ENCODE measurements around the gene ALOX5AP. TPM values are rescaled to one million over a fixed set of nuclear protein-coding genes. Genes with fewer than 3 reads are reported as not detected.

ALOX5AP gene
- total and polyA plus RNA-seq, 10 of the 15 experiments (the other 5 are each of a cell fraction or from before 2014, with no cell fraction given): 45.9 to 426 (median 109) TPM

- no peak for TF ChIP-seq RAD21 (IDR thresholded peaks at IDR 0.05; ENCODE audit: insufficient read depth, low read depth, low read length)
Observed at GRCh38 chr13:30705680-30706079, 29.7 kb upstream of the ALOX5AP start (continued).

GRCh38 chr13:30708541-30708940 is 26.8 kb upstream of the ALOX5AP start:
- Histone ChIP-seq H3K27ac (ENCODE audit: control insufficient read depth, insufficient read depth) (no peak overlapping the region), H3K4me3 (no peak overlapping the region), H3K27me3 (replicated peaks in 1 of 2; ENCODE audit: control insufficient read depth in 2 of 2, insufficient read depth in 2 of 2, low read length in 1 of 2) (no peaks in the 10 kb centered on the region), H3K36me3 (ENCODE audit: control insufficient read depth in 2 of 2, insufficient read depth in 2 of 2, low read length in 1 of 2) (no peaks in the 10 kb centered on the region), H4K20me1 (ENCODE audit: control insufficient read depth, insufficient read depth) (no peaks in the 10 kb centered on the region), H3K79me2 (ENCODE audit: control insufficient read depth, insufficient read depth, low read length) (no peaks in the 10 kb centered on the region), H3K4me1 (ENCODE audit: control insufficient read depth, insufficient read depth, low read length) (peaks cover 9% of the 10 kb centered on the region), H3K4me2 (ENCODE audit: control insufficient read depth, insufficient read depth) (no peak overlapping the region), H2AFZ (ENCODE audit: control insufficient read depth, low read depth, low read length) (no peak overlapping the region), H3K9ac (ENCODE audit: control insufficient read depth, insufficient read depth, low read length) (no peak overlapping the region), H3K9me3 (replicated peaks; ENCODE audit: control insufficient read depth, insufficient read depth, low read length) (no peaks in the 10 kb centered on the region)
- intact Hi-C loops (cut with micrococcal nuclease; ENCODE audit: unreplicated experiment): no loop called here
- in situ Hi-C loops (cut with MboI): no loop called here
- FAIRE-seq (no peak), DNase-seq (ENCODE audit: low read depth, low spot score) (no peak), ATAC-seq (no peak)
- no TSS peak for BruUV-seq (replicated peaks)
- RAD21 ChIA-PET (ENCODE audit: unreplicated experiment): interaction anchor here (0.8 to 1.2 kb wide), 3 partner anchors 11 to 38 kb away, joined by 3 to 4 read pairs (median 3); no protein-coding TSS in a partner anchor
- POLR2A ChIA-PET: interaction anchor here (0.5 kb wide), 1 partner anchor 36 kb away, joined by 3 read pairs; no protein-coding TSS in a partner anchor
- SMC1A ChIA-PET (ENCODE audit: uncharacterized antibody, unreplicated experiment): no interaction called here
- CTCF ChIA-PET: interaction anchor here (1.0 to 1.8 kb wide), 4 partner anchors 8 to 87 kb away, joined by 3 to 4 read pairs (median 4); no protein-coding TSS in a partner anchor
- TF ChIP-seq BCL3 (IDR thresholded peaks at IDR 0.05; ENCODE audit: borderline replicate concordance, insufficient read depth, low read depth, low read length, poor library complexity, severe bottlenecking) (no peak), TARDBP (IDR thresholded peaks at IDR 0.05; ENCODE audit: borderline replicate concordance) (no peak), SMAD5 (IDR thresholded peaks at IDR 0.05; ENCODE audit: low read depth) (no peak)
- WGBS (ENCODE audit: insufficient coverage, insufficient replicate concordance, low lambda C conversion rate, missing lambda C conversion rate): 55% methylated on average over 3 of the region's 3 CpGs

- 46% methylated on average over 3 of the region's 3 CpGs for WGBS (ENCODE audit: insufficient coverage, insufficient replicate concordance, low lambda C conversion rate, missing lambda C conversion rate)
- no peak for TF ChIP-seq SREBF2 (IDR thresholded peaks at IDR 0.05; ENCODE audit: low read length)
- TF ChIP-seq LARP7 (IDR thresholded peaks at IDR 0.05): no peak
- TF ChIP-seq ZNF687 (IDR thresholded peaks at IDR 0.05): no peak
- TF ChIP-seq ZZZ3 (IDR thresholded peaks at IDR 0.05; ENCODE audit: control insufficient read depth, insufficient read length, low read depth): no peak
- no peak for TF ChIP-seq SMAD5 (IDR thresholded peaks at IDR 0.05; ENCODE audit: low read depth)
- no peak for TF ChIP-seq IRF5 (IDR thresholded peaks at IDR 0.05; ENCODE audit: borderline replicate concordance)
Observed at GRCh38 chr13:30710442-30710841, 24.9 kb upstream of the ALOX5AP start.

More at GRCh38 chr13:30710442-30710841, 24.9 kb upstream of the ALOX5AP start:
- H3K9ac ChIP-seq (ENCODE audit: control insufficient read depth, insufficient read depth, low read length): no peak overlapping the region
- no TSS peak for BruUV-seq (replicated peaks)
- RAD21 ChIA-PET (ENCODE audit: unreplicated experiment): no interaction called here
- H3K4me1 ChIP-seq (ENCODE audit: control insufficient read depth, insufficient read depth, low read length): no peaks in the 10 kb centered on the region
- no peaks in the 10 kb centered on the region for H3K27me3 ChIP-seq (replicated peaks in 1 of 2; ENCODE audit: control insufficient read depth in 2 of 2, insufficient read depth in 2 of 2, low read length in 1 of 2)
- H3K79me2 ChIP-seq (ENCODE audit: control insufficient read depth, insufficient read depth, low read length): no peaks in the 10 kb centered on the region
- H2AFZ ChIP-seq (ENCODE audit: control insufficient read depth, low read depth, low read length): no peak overlapping the region
- CTCF ChIA-PET: no interaction called here
- SMC1A ChIA-PET (ENCODE audit: uncharacterized antibody, unreplicated experiment): no interaction called here
- no peak overlapping the region for H3K4me2 ChIP-seq (ENCODE audit: control insufficient read depth, insufficient read depth)
- intact Hi-C loops (cut with micrococcal nuclease; ENCODE audit: unreplicated experiment) (no loop called here), in situ Hi-C loops (cut with MboI) (no loop called here)
- DNase-seq (ENCODE audit: low read depth, low spot score) (no peak), ATAC-seq (no peak), FAIRE-seq (no peak)
- POLR2A ChIA-PET: no interaction called here
- H3K4me3 ChIP-seq: no peak overlapping the region
- H3K27ac ChIP-seq (ENCODE audit: control insufficient read depth, insufficient read depth): no peak overlapping the region
- H3K36me3 ChIP-seq (ENCODE audit: control insufficient read depth in 2 of 2, insufficient read depth in 2 of 2, low read length in 1 of 2): no peaks in the 10 kb centered on the region
- no peaks in the 10 kb centered on the region for H4K20me1 ChIP-seq (ENCODE audit: control insufficient read depth, insufficient read depth)
- no peaks in the 10 kb centered on the region for H3K9me3 ChIP-seq (replicated peaks; ENCODE audit: control insufficient read depth, insufficient read depth, low read length)

Measured in GM12878 (cell line).